ENCODE results near the gene NRF1.

NRF1 gene

GRCh38 chr7:129689995-129690581, 78.6 kb downstream of the NRF1 start:
- no peak for TF ChIP-seq FOXP2 (optimal IDR thresholded peaks at IDR 0.05; ENCODE audit: control extremely low read depth, extremely low read length, insufficient read depth)
- TF ChIP-seq POLR2AphosphoS5 (IDR thresholded peaks at IDR 0.05; ENCODE audit: borderline replicate concordance, low read depth, low read length) = no peak
- no peak for TF ChIP-seq EZH2 (IDR thresholded peaks at IDR 0.05)
- no peak overlapping the region for H3K4me3 ChIP-seq
- no peak overlapping the region for H3K27ac ChIP-seq
- H3K9ac ChIP-seq (ENCODE audit: insufficient read length) = no peak overlapping the region
- peaks cover 7% of the 10 kb centered on the region for H3K36me3 ChIP-seq (ENCODE audit: insufficient read depth, low read length)
- no peak for DNase-seq (ENCODE audit: low read depth, low spot score)
- no peaks in the 10 kb centered on the region for H3K9me3 ChIP-seq (ENCODE audit: low read depth, low read length)

- Histone ChIP-seq H3K36me3 (ENCODE audit: insufficient read depth, low read length) (peaks cover 7% of the 10 kb centered on the region), H3K27ac (no peak overlapping the region)
- no peak for DNase-seq (ENCODE audit: low read depth, low spot score)
Observed at GRCh38 chr7:129690701-129691100, 79.2 kb downstream of the NRF1 start.

DNA sequence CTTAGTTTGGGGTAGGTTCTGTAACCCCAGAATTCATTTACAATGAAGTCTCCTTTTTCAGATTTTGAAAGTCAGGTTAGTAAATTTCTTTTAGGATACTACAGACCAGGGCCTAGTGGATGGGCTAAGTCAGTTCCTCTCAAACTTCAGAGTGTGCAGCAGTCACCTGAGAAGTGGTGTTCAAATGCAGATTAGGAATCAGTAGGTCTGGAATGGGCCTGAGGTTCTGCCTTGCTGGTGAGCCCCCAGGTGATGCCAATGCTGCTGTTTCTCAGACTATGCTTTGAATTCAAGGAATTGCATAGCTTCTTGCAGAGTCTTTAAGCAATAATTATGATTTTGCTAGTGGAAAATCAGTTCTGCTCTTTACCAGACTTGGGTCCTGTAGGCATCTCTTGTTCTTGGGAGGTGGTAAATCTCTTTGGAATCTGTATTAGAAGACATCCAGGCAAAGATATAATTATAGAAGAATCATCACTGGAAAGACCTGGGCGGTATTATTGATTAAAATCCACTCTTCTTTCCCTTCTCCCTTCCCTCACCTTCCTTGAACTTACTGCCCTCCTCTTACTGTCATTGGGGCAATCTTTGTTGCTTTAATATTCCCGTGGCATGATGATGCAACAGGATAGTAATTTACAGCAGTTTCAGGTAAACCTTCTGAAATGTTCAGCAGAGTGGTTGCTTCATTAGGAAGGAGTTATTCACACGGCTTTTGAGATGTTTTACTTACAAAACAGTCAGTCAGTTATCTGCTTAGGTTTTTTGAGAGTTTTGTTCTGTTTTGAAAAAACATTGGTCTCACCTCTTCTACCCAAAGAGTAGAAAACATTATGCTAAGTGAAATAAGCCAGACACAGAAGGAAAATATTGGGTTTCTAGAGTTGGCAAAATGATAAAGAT, 87.2 kb downstream of the NRF1 start:
- TF ChIP-seq FOXP2 (optimal IDR thresholded peaks at IDR 0.05; ENCODE audit: control extremely low read depth, extremely low read length, insufficient read depth) = no peak
- TF ChIP-seq POLR2AphosphoS5 (IDR thresholded peaks at IDR 0.05; ENCODE audit: borderline replicate concordance, low read depth, low read length) = no peak
- TF ChIP-seq EZH2 (IDR thresholded peaks at IDR 0.05) = no peak
- no peak for DNase-seq (ENCODE audit: low read depth, low spot score)
- Histone ChIP-seq H3K4me3 (no peak overlapping the region), H3K36me3 (ENCODE audit: insufficient read depth, low read length) (0 out of 2 replicates have a peak, but pooled peaks cover under 1% of the 10 kb centered on the region), H3K9me3 (ENCODE audit: low read depth, low read length) (no peaks in the 10 kb centered on the region), H3K9ac (ENCODE audit: insufficient read length) (no peak overlapping the region), H3K27ac (no peak overlapping the region)

More at GRCh38 chr7:129690701-129691100, 79.2 kb downstream of the NRF1 start:
- TF ChIP-seq POLR2AphosphoS5 (IDR thresholded peaks at IDR 0.05; ENCODE audit: borderline replicate concordance, low read depth, low read length) (no peak), FOXP2 (optimal IDR thresholded peaks at IDR 0.05; ENCODE audit: control extremely low read depth, extremely low read length, insufficient read depth) (no peak), EZH2 (IDR thresholded peaks at IDR 0.05) (no peak)
- H3K4me3 ChIP-seq = no peak overlapping the region
- no peaks in the 10 kb centered on the region for H3K9me3 ChIP-seq (ENCODE audit: low read depth, low read length)
- H3K9ac ChIP-seq (ENCODE audit: insufficient read length) = no peak overlapping the region

DNA sequence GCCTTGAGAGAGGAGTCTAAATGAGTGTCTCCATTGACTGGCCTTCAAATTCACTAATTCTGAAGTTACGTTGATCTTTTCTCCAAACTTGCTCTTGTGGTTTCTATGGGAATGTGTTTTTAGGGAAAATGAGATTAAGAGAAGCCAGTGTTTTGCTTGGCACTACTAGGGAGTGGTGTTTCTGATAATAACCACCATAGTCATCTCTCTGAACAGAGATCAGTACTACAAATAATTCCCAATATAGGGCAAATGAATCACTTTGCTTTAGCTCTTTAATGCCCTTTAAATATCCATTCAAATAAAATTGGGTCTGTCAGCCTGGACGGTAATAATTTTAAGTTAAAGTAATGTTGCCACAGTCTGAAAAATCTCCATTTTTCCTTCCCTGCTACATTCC, 90.8 kb downstream of the NRF1 start:
- Histone ChIP-seq H3K9ac (ENCODE audit: insufficient read length) (no peak overlapping the region), H3K9me3 (ENCODE audit: low read depth, low read length) (no peaks in the 10 kb centered on the region), H3K36me3 (ENCODE audit: insufficient read depth, low read length) (no peaks in the 10 kb centered on the region), H3K4me3 (no peak overlapping the region), H3K27ac (no peak overlapping the region)
- TF ChIP-seq POLR2AphosphoS5 (IDR thresholded peaks at IDR 0.05; ENCODE audit: borderline replicate concordance, low read depth, low read length) (no peak), EZH2 (IDR thresholded peaks at IDR 0.05) (no peak), FOXP2 (optimal IDR thresholded peaks at IDR 0.05; ENCODE audit: control extremely low read depth, extremely low read length, insufficient read depth) (no peak)
- DNase-seq (ENCODE audit: low read depth, low spot score) = no peak

- DNase-seq (ENCODE audit: low read depth, low spot score) = no peak
- H3K9me3 ChIP-seq (ENCODE audit: low read depth, low read length) = no peaks in the 10 kb centered on the region
- no peaks in the 10 kb centered on the region for H3K36me3 ChIP-seq (ENCODE audit: insufficient read depth, low read length)
- TF ChIP-seq FOXP2 (optimal IDR thresholded peaks at IDR 0.05; ENCODE audit: control extremely low read depth, extremely low read length, insufficient read depth) (no peak), POLR2AphosphoS5 (IDR thresholded peaks at IDR 0.05; ENCODE audit: borderline replicate concordance, low read depth, low read length) (no peak), EZH2 (IDR thresholded peaks at IDR 0.05) (no peak)
- no peak overlapping the region for H3K4me3 ChIP-seq
- H3K9ac ChIP-seq (ENCODE audit: insufficient read length) = no peak overlapping the region
- no peak overlapping the region for H3K27ac ChIP-seq
Observed at GRCh38 chr7:129702761-129703338, 91.3 kb downstream of the NRF1 start.

- no peak overlapping the region for H3K9ac ChIP-seq (ENCODE audit: insufficient read length)
- H3K9me3 ChIP-seq (ENCODE audit: low read depth, low read length) = no peaks in the 10 kb centered on the region
- TF ChIP-seq EZH2 (IDR thresholded peaks at IDR 0.05) = no peak
- no peak for TF ChIP-seq FOXP2 (optimal IDR thresholded peaks at IDR 0.05; ENCODE audit: control extremely low read depth, extremely low read length, insufficient read depth)
- TF ChIP-seq POLR2AphosphoS5 (IDR thresholded peaks at IDR 0.05; ENCODE audit: borderline replicate concordance, low read depth, low read length) = no peak
- H3K27ac ChIP-seq = no peak overlapping the region
- H3K4me3 ChIP-seq = no peak overlapping the region
- DNase-seq (ENCODE audit: low read depth, low spot score) = no peak
- H3K36me3 ChIP-seq (ENCODE audit: insufficient read depth, low read length) = no peaks in the 10 kb centered on the region
Observed at GRCh38 chr7:129703751-129704150, 92.2 kb downstream of the NRF1 start.

- Histone ChIP-seq H3K36me3 (ENCODE audit: insufficient read depth, low read length) (peaks cover 26% of the 10 kb centered on the region), H3K9me3 (ENCODE audit: low read depth, low read length) (no peaks in the 10 kb centered on the region), H3K27ac (no peak overlapping the region), H3K9ac (ENCODE audit: insufficient read length) (no peak overlapping the region), H3K4me3 (no peak overlapping the region)
- no peak for DNase-seq (ENCODE audit: low read depth, low spot score)
- no peak for TF ChIP-seq POLR2AphosphoS5 (IDR thresholded peaks at IDR 0.05; ENCODE audit: borderline replicate concordance, low read depth, low read length)
- no peak for TF ChIP-seq FOXP2 (optimal IDR thresholded peaks at IDR 0.05; ENCODE audit: control extremely low read depth, extremely low read length, insufficient read depth)
- TF ChIP-seq EZH2 (IDR thresholded peaks at IDR 0.05) = no peak
Observed at GRCh38 chr7:129707910-129708499, 96.5 kb downstream of the NRF1 start.

DNA sequence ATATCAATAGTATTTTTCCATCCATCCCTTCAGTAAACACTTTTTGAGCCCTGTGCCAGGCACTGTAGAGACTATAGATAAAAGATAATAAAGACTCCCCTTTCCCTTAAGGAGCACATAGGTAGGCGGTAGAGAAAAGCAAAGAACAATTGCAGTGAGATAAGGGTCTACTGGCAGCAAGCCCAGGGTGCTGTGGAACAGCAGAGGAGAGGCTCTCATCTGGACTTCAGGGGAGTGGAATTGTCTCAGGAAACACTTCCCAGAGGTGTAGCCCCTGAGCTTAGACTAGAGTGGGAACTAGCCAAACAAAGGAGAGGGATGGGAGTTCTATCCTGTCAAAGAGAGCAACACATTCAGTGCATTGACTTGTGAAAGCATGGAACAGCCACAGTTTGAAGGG, 102.0 kb downstream of the NRF1 start:
- H3K9me3 ChIP-seq (ENCODE audit: low read depth, low read length) = no peaks in the 10 kb centered on the region
- no peak overlapping the region for H3K27ac ChIP-seq
- H3K9ac ChIP-seq (ENCODE audit: insufficient read length) = no peak overlapping the region
- TF ChIP-seq EZH2 (IDR thresholded peaks at IDR 0.05) (no peak), FOXP2 (optimal IDR thresholded peaks at IDR 0.05; ENCODE audit: control extremely low read depth, extremely low read length, insufficient read depth) (no peak), POLR2AphosphoS5 (IDR thresholded peaks at IDR 0.05; ENCODE audit: borderline replicate concordance, low read depth, low read length) (no peak)
- no peak for DNase-seq (ENCODE audit: low read depth, low spot score)
- H3K4me3 ChIP-seq = no peak overlapping the region
- H3K36me3 ChIP-seq (ENCODE audit: insufficient read depth, low read length) = peaks cover 57% of the 10 kb centered on the region

All from SK-N-MC (cell line).